HepG2 (cell line): ENCODE measurements around the gene GPX5. TPM values are rescaled to one million over a fixed set of nuclear protein-coding genes. Genes with fewer than 3 reads are reported as not detected.

Experiments
- DMTF1 ChIP-seq: sonication (generic); formaldehyde crosslinking; IDR thresholded peaks from 2 replicates; pipeline ENCODE4 v1.4.0; 2020; ENCODE audit warnings: mild to moderate bottlenecking, missing genetic modification reagents
- GABPA ChIP-seq, 2 experiments: IDR thresholded peaks; 2 replicates each; pipeline ENCODE4 v1.6.1; 2011 to 2016; ENCODE audit warnings: low read depth in 2 of 2, low read length in 1 of 2, missing biosample characterization in 1 of 2, missing genetic modification characterization in 1 of 2
- KLF16 ChIP-seq, 2 experiments: sonication (generic) in 1 of 2; formaldehyde crosslinking in 1 of 2; IDR thresholded peaks; 2 replicates each; pipeline versions ENCODE4 v1.6.1 to v1.8.0; 2016 to 2023; ENCODE audit warnings: missing genetic modification reagents in 2 of 2, missing compliant biosample characterization in 1 of 2
- NAIF1 ChIP-seq: sonication (generic); formaldehyde crosslinking; IDR thresholded peaks from 2 replicates; pipeline ENCODE4 v1.5.0; 2020; ENCODE audit warnings: mild to moderate bottlenecking, missing genetic modification reagents, borderline replicate concordance
- PHF21A ChIP-seq: sonication (generic); formaldehyde crosslinking; IDR thresholded peaks from 2 replicates; pipeline ENCODE4 v1.5.0; 2020; ENCODE audit warnings: mild to moderate bottlenecking, missing genetic modification reagents
- RBM22 ChIP-seq: fragments of 200-400 bp; formaldehyde crosslinking; optimal IDR thresholded peaks from 2 replicates; pipeline ENCODE3; 2017; ENCODE audit warnings: mild to moderate bottlenecking, low read length, moderate library complexity
- REPIN1 ChIP-seq: sonication (generic); formaldehyde crosslinking; IDR thresholded peaks from 2 replicates; pipeline ENCODE4 v1.8.0; 2022; ENCODE audit warnings: missing genetic modification reagents, low read depth, mild to moderate bottlenecking, borderline replicate concordance
- SAP130 ChIP-seq: IDR thresholded peaks from 2 replicates; pipeline ENCODE4 v1.6.1; 2016; ENCODE audit warnings: low read depth
- SOX6 ChIP-seq, 2 experiments: fragments of 450-650 bp in 1 of 2; sonication (generic) in 1 of 2; formaldehyde crosslinking in 1 of 2; IDR thresholded peaks; 2 replicates each; pipeline versions ENCODE4 v1.4.0 to v1.6.1; 2017 to 2020; ENCODE audit warnings: antibody characterized with exemption in 1 of 2, mild to moderate bottlenecking in 1 of 2, missing genetic modification reagents in 1 of 2
- TAF1 ChIP-seq: sonication (generic); formaldehyde crosslinking; IDR thresholded peaks from 2 replicates; pipeline ENCODE4 v1.4.0; 2020; ENCODE audit warnings: missing genetic modification reagents
- TEF ChIP-seq: sonication (generic); formaldehyde crosslinking; IDR thresholded peaks from 2 replicates; pipeline ENCODE4 v1.5.0; 2020; ENCODE audit warnings: missing genetic modification reagents
- YEATS2 ChIP-seq: sonication (generic); formaldehyde crosslinking; IDR thresholded peaks from 2 replicates; pipeline ENCODE4 v1.4.0; 2020; ENCODE audit warnings: missing genetic modification reagents, borderline replicate concordance
- ZMYM2 ChIP-seq: sonication (generic); formaldehyde crosslinking; IDR thresholded peaks from 2 replicates; pipeline ENCODE4 v1.8.0; 2022; ENCODE audit warnings: mild to moderate bottlenecking, missing genetic modification reagents
- ZMYM3 ChIP-seq: sonication (generic); formaldehyde crosslinking; IDR thresholded peaks from 2 replicates; pipeline ENCODE4 v1.5.1; 2020; ENCODE audit warnings: mild to moderate bottlenecking, missing genetic modification reagents
- ZNF644 ChIP-seq: IDR thresholded peaks from 2 replicates; pipeline ENCODE4 v1.6.1; 2016; ENCODE audit warnings: low read depth
- ZNF777 ChIP-seq: sonication (generic); formaldehyde crosslinking; IDR thresholded peaks from 2 replicates; pipeline ENCODE4 v1.4.0; 2020; ENCODE audit warnings: missing genetic modification reagents
- ZSCAN29 ChIP-seq: sonication (generic); formaldehyde crosslinking; conservative IDR thresholded peaks from 2 replicates; pipeline ENCODE4 v1.4.0; 2020; ENCODE audit warnings: mild to moderate bottlenecking, missing genetic modification reagents
- polyA plus RNA-seq, 8 experiments: library from polyadenylated mRNA; depleted of rRNA in 3 of 8; stranded (reverse) in 7 of 8; unstranded in 1 of 8; fragments of >200 nt; fragmentation: Illumina TruSeq in 4 of 8; extraction: Trizol in 4 of 8; gene quantifications; 2 replicates each; pipeline versions ENCODE4 v1.2.1 to v1.2.3, GENCODE V29; 2011 to 2016; ENCODE audit warnings: low read depth in 4 of 8, missing spikeins in 1 of 8, mixed read lengths in 1 of 8; ENCODE audit not compliant: insufficient read depth in 1 of 8
- total RNA-seq, 5 experiments: library from RNA; depleted of rRNA; stranded (reverse); fragments of >200 nt; fragmentation: Illumina TruSeq; extraction: Trizol; gene quantifications; 2 replicates each; pipeline ENCODE4 v1.2.3, GENCODE V29; 2016; ENCODE audit warnings: low read depth in 1 of 5
- TF ChIP-seq, protein P1 (sequence below): IDR thresholded peaks from 2 replicates; pipeline ENCODE4 v1.6.1; 2012; ENCODE audit warnings: low read depth, low read length, improper control_type of control experiment
- TF ChIP-seq, protein P2 (sequence below): sonication (generic); formaldehyde crosslinking; IDR thresholded peaks from 2 replicates; pipeline ENCODE4 v1.4.0; 2020; ENCODE audit warnings: missing genetic modification reagents, borderline replicate concordance

Gene GPX5
- total and polyA plus RNA-seq, 2 of the 13 experiments (the other 11 are each of a cell fraction or from before 2014, with no cell fraction given): not detected

- 0 out of 2 replicates have a peak, but pooled peaks have one; percentile 15 for TF ChIP-seq ZNF777 (CRISPR knock-in tag)
- TF ChIP-seq SAP130 (CRISPR knock-in tag): peak; percentile 44; the same call in 1 of the 2 replicates
- TF ChIP-seq DMTF1 (CRISPR knock-in tag): no peak
- 0 out of 2 replicates have a peak, but pooled peaks have one; percentile 27 for TF ChIP-seq ZNF644 (CRISPR knock-in tag)
- no peak for TF ChIP-seq TEF (CRISPR knock-in tag)
- TF ChIP-seq RBM22: peak; percentile 92
- TF ChIP-seq SOX6 (IDR thresholded peaks at IDR 0.05): no peak
- peak; percentile 30; the same call in 1 of the 2 replicates for TF ChIP-seq SOX6 (CRISPR knock-in tag; IDR thresholded peaks at IDR 0.05)
- TF ChIP-seq, protein P1, sequence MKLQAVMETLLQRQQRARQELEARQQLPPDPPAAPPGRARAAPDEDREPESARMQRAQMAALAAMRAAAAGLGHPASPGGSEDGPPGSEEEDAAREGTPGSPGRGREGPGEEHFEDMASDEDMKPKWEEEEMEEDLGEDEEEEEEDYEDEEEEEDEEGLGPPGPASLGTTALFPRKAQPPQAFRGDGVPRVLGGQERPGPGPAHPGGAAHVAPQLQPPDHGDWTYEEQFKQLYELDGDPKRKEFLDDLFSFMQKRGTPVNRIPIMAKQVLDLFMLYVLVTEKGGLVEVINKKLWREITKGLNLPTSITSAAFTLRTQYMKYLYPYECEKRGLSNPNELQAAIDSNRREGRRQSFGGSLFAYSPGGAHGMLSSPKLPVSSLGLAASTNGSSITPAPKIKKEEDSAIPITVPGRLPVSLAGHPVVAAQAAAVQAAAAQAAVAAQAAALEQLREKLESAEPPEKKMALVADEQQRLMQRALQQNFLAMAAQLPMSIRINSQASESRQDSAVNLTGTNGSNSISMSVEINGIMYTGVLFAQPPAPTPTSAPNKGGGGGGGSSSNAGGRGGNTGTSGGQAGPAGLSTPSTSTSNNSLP: peak; percentile 61; the same call in 1 of the 2 replicates
- peak; percentile 78; the same call in 1 of the 2 replicates for TF ChIP-seq ZMYM2 (CRISPR knock-in tag)
- no peak for TF ChIP-seq YEATS2
- TF ChIP-seq GABPA (IDR thresholded peaks at IDR 0.05; ENCODE audit: low read depth, low read length): no peak
- TF ChIP-seq GABPA (CRISPR knock-in tag; IDR thresholded peaks at IDR 0.05; ENCODE audit: low read depth): peak; percentile 35; the same call in 1 of the 2 replicates
- TF ChIP-seq REPIN1: peak; percentile 76; the same call in 1 of the 2 replicates
- no peak for TF ChIP-seq NAIF1
- TF ChIP-seq ZSCAN29: 0 out of 2 replicates have a peak, but pooled peaks have one; percentile 49
- TF ChIP-seq KLF16 (CRISPR knock-in tag; IDR thresholded peaks at IDR 0.05): peak in 1 of 2 experiments; percentile 39; a peak in 1 of 4 replicates
- TF ChIP-seq TAF1 (CRISPR knock-in tag): no peak
- TF ChIP-seq ZMYM3: peak; percentile 77
- TF ChIP-seq, protein P2, sequence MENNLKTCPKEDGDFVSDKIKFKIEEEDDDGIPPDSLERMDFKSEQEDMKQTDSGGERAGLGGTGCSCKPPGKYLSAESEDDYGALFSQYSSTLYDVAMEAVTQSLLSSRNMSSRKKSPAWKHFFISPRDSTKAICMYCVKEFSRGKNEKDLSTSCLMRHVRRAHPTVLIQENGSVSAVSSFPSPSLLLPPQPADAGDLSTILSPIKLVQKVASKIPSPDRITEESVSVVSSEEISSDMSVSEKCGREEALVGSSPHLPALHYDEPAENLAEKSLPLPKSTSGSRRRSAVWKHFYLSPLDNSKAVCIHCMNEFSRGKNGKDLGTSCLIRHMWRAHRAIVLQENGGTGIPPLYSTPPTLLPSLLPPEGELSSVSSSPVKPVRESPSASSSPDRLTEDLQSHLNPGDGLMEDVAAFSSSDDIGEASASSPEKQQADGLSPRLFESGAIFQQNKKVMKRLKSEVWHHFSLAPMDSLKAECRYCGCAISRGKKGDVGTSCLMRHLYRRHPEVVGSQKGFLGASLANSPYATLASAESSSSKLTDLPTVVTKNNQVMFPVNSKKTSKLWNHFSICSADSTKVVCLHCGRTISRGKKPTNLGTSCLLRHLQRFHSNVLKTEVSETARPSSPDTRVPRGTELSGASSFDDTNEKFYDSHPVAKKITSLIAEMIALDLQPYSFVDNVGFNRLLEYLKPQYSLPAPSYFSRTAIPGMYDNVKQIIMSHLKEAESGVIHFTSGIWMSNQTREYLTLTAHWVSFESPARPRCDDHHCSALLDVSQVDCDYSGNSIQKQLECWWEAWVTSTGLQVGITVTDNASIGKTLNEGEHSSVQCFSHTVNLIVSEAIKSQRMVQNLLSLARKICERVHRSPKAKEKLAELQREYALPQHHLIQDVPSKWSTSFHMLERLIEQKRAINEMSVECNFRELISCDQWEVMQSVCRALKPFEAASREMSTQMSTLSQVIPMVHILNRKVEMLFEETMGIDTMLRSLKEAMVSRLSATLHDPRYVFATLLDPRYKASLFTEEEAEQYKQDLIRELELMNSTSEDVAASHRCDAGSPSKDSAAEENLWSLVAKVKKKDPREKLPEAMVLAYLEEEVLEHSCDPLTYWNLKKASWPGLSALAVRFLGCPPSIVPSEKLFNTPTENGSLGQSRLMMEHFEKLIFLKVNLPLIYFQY (CRISPR knock-in tag): no peak
- peak; percentile 60; the same call in 1 of the 2 replicates for TF ChIP-seq PHF21A (CRISPR knock-in tag)
Observed at GRCh38 chr6:28542440-28543296, 17.0 kb downstream of the GPX5 start (continued).
